PC-9 (cell line): ENCODE results near the gene CCDC192.

ENCODE experiments used
- CTCF ChIP-seq: fragments of 200-600 bp; sonication (generic); conservative IDR thresholded peaks from 2 replicates; pipeline ENCODE4 v1.6.1; 2017; ENCODE audit warnings: mixed run types, antibody characterized with exemption, mild to moderate bottlenecking, moderate library complexity
- EZH2 ChIP-seq: fragments of 200-600 bp; sonication (generic); IDR thresholded peaks from 2 replicates; pipeline ENCODE4 v1.8.0; 2017; ENCODE audit warnings: antibody characterized with exemption, low read depth

- no peak for TF ChIP-seq CTCF
- TF ChIP-seq EZH2 = no peak
Measured at GRCh38 chr5:127863610-127864395, 160.6 kb downstream of the CCDC192 start.
